Measurements from ENCODE around the gene SRSF10. TPM values are rescaled to one million over a fixed set of nuclear protein-coding genes. Genes with fewer than 3 reads are reported as not detected.
"Not testable (repeated sequence)": the region's sequence is repeated elsewhere in the genome, so short reads cannot be mapped to it uniquely, and the experiment has no call there.

Gene SRSF10
- total and polyA plus RNA-seq, 8 donors: 84.9 to 296 (median 254) TPM

DNA sequence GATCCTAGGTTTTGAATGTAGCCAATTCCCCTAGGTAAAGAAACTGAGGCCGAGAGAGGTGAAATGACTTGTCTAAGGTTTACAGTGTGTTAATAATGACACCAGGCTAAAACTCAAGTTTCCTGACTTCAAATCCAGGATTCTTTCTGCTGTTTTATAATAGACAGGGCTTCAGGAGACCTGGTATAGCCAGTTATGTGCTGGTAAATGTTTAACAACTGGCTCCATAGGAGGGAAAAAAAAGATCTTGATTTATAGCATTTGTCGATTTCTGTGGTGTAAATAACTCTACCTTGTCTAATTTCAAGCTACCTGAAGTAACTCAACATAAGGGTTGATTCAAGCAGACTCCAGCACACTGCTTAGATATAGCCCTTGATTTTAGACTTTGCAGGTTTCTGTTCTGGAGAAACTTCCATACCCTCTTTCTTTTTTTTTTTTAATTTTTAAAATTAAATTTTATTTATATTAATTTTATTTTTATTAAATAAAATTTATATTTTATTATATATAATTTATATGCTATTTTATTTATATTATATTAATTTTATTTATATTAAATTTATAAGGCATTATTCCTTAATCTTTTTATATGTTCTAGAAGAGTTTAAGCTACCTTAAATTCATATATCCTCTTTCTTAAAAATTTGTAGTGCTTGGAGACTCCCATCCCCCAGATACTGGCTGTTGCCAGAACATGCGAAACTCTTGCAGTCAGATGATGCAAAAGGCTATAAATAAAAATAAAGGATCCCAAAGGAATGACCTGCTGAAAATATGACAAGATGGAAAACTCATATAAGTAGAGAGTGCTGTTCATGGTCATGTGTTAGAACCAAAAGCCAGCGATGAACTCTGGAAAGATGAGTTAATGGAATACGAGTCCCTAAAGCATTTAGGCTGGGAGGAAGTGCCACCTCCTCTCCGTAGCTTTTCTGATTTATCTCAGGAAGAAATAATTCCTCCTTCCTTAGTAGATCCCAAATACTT lies 35.4 kb upstream of the SRSF10 start:
- Histone ChIP-seq H3K4me1 (peaks cover 0 to 9% of the 10 kb centered on the region in 2 donors), H3K9me3 (no peaks in the 10 kb centered on the region), H3K27me3 (no peaks in the 10 kb centered on the region), H3K27ac (peak overlapping the region in 1 of 2 donors; percentile 55), H3K4me3 (no peak overlapping the region), H3K36me3 (no peaks in the 10 kb centered on the region)
- TF ChIP-seq, protein P1, sequence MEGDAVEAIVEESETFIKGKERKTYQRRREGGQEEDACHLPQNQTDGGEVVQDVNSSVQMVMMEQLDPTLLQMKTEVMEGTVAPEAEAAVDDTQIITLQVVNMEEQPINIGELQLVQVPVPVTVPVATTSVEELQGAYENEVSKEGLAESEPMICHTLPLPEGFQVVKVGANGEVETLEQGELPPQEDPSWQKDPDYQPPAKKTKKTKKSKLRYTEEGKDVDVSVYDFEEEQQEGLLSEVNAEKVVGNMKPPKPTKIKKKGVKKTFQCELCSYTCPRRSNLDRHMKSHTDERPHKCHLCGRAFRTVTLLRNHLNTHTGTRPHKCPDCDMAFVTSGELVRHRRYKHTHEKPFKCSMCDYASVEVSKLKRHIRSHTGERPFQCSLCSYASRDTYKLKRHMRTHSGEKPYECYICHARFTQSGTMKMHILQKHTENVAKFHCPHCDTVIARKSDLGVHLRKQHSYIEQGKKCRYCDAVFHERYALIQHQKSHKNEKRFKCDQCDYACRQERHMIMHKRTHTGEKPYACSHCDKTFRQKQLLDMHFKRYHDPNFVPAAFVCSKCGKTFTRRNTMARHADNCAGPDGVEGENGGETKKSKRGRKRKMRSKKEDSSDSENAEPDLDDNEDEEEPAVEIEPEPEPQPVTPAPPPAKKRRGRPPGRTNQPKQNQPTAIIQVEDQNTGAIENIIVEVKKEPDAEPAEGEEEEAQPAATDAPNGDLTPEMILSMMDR (IDR thresholded peaks at IDR 0.05): no peak
- DNase-seq: peak in 1 of 4 donors; percentile 42
- no peak for ATAC-seq
- intact Hi-C loops (cut with DNase I): no loop called here

DNA sequence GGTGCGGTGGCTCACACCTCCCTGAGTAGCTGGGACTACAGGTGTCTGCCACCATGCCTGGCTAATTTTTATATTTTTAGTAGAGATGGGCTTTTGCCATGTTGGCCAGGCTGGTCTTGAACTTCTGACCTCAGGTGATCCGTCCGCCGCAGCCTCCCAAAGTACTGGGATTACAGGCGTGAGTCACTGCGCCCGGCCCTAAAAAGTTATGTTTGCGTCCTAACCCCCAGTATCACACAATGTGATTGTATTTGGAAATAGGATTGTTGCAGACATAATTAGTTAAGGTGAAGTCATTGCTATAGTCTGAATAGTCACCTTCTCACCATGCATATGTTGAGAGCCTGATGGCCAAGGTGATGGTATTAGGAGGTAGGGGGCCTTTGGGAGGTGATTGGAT lies 32.8 kb upstream of the SRSF10 start:
- ATAC-seq; H3K27me3 ChIP-seq; H3K4me3 ChIP-seq; H3K27ac ChIP-seq; H3K4me1 ChIP-seq; H3K36me3 ChIP-seq; DNase-seq; H3K9me3 ChIP-seq; intact Hi-C loops (cut with DNase I): not testable (repeated sequence)

GRCh38 chr1:24010650-24011049 lies 30.5 kb upstream of the SRSF10 start:
- H3K27me3 ChIP-seq: no peaks in the 10 kb centered on the region
- H3K36me3 ChIP-seq: no peaks in the 10 kb centered on the region
- intact Hi-C loops (cut with DNase I): no loop called here
- H3K9me3 ChIP-seq: no peaks in the 10 kb centered on the region
- H3K27ac ChIP-seq: no peak overlapping the region
- H3K4me1 ChIP-seq: no peaks in the 10 kb centered on the region
- TF ChIP-seq, protein P1 (IDR thresholded peaks at IDR 0.05): no peak
- no peak for DNase-seq
- ATAC-seq: peak; percentile 73
- no peak overlapping the region for H3K4me3 ChIP-seq

GRCh38 chr1:24009406-24009805 lies 29.3 kb upstream of the SRSF10 start:
- no peak overlapping the region for H3K27ac ChIP-seq
- no peaks in the 10 kb centered on the region for H3K9me3 ChIP-seq
- no peak overlapping the region for H3K4me3 ChIP-seq
- intact Hi-C loops (cut with DNase I): no loop called here
- H3K36me3 ChIP-seq: no peaks in the 10 kb centered on the region
- H3K27me3 ChIP-seq: no peaks in the 10 kb centered on the region
- DNase-seq (no peak), ATAC-seq (peak; percentile 34)
- H3K4me1 ChIP-seq: no peaks in the 10 kb centered on the region
- TF ChIP-seq, protein P1 (IDR thresholded peaks at IDR 0.05): no peak

GRCh38 chr1:24008574-24009184 lies 28.6 kb upstream of the SRSF10 start:
- DNase-seq; H3K27ac ChIP-seq; H3K4me3 ChIP-seq; intact Hi-C loops (cut with DNase I); H3K36me3 ChIP-seq; H3K9me3 ChIP-seq; ATAC-seq; H3K4me1 ChIP-seq; H3K27me3 ChIP-seq: not testable (repeated sequence)

DNA sequence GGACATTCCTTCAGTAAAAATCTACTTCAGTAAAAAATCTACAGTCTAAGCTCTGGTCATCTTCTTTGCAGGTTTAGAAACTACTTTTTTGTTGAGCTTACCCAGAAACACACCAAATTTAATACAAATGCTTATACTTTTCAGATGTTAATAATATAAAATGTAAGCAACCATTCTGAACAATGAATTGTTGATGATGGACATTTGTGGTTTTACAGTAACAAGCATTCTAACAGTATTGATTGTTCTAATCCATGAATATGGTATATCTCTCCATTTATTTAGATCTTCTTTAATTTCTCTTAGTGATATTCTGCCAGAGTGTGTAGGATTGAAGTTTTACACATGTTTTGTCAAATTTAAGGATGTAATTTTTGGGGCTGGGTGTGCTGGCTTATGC lies 27.0 kb upstream of the SRSF10 start:
- no peaks in the 10 kb centered on the region for H3K9me3 ChIP-seq
- H3K36me3 ChIP-seq: no peaks in the 10 kb centered on the region
- no peak overlapping the region for H3K4me3 ChIP-seq
- no peak overlapping the region for H3K27ac ChIP-seq
- TF ChIP-seq, protein P1 (IDR thresholded peaks at IDR 0.05): no peak
- H3K27me3 ChIP-seq: no peaks in the 10 kb centered on the region
- no peak for ATAC-seq
- no peaks in the 10 kb centered on the region for H3K4me1 ChIP-seq
- intact Hi-C loops (cut with DNase I): no loop called here
- DNase-seq: no peak
